ENCODE data around the gene TCEAL7.

DNA sequence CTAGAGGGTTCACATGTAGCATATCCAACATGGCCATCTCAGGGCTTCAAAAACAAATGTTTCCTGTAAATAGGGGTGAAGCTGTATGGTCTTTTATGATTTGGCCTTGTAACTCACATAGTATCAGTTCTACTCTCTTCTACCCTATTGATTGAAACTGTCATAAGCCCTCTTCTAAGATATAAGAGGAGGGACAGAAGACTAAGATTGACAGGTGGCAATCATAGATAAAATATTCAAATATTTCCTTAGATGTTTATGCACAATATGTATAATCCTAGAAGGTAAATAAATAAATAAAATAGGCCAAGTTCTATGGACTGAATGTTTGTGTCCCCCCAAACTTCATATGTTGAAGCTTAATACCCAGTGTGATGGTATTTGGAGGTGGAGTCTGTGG, 39.4 kb downstream of the TCEAL7 start:
- TF ChIP-seq, protein P1, sequence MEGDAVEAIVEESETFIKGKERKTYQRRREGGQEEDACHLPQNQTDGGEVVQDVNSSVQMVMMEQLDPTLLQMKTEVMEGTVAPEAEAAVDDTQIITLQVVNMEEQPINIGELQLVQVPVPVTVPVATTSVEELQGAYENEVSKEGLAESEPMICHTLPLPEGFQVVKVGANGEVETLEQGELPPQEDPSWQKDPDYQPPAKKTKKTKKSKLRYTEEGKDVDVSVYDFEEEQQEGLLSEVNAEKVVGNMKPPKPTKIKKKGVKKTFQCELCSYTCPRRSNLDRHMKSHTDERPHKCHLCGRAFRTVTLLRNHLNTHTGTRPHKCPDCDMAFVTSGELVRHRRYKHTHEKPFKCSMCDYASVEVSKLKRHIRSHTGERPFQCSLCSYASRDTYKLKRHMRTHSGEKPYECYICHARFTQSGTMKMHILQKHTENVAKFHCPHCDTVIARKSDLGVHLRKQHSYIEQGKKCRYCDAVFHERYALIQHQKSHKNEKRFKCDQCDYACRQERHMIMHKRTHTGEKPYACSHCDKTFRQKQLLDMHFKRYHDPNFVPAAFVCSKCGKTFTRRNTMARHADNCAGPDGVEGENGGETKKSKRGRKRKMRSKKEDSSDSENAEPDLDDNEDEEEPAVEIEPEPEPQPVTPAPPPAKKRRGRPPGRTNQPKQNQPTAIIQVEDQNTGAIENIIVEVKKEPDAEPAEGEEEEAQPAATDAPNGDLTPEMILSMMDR (IDR thresholded peaks at IDR 0.05; ENCODE audit: extremely low read depth in 1 of 2, insufficient read depth in 1 of 2, low read depth in 1 of 2, low read length in 2 of 2) = no peak
- no peak for TF ChIP-seq POLR2A (IDR thresholded peaks at IDR 0.05; ENCODE audit: low read depth, low read length)
- TF ChIP-seq, protein P2, sequence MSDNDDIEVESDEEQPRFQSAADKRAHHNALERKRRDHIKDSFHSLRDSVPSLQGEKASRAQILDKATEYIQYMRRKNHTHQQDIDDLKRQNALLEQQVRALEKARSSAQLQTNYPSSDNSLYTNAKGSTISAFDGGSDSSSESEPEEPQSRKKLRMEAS (IDR thresholded peaks at IDR 0.05; ENCODE audit: insufficient read depth, insufficient read length) = no peak
